Measurements from ENCODE around the gene GALNT10.

GRCh38 chr5:154446195-154447088 lies 255.9 kb downstream of the GALNT10 start:
- TF ChIP-seq CTCF (IDR thresholded peaks at IDR 0.05; ENCODE audit: control extremely low read depth in 1 of 3, insufficient read depth in 1 of 3, low read depth in 1 of 3, low read length in 3 of 3) = no peak
- no peak for TF ChIP-seq EGR1 (IDR thresholded peaks at IDR 0.05; ENCODE audit: borderline replicate concordance, low read depth, low read length)
- no peak for TF ChIP-seq JUN (IDR thresholded peaks at IDR 0.05; ENCODE audit: low read depth, low read length)
- TF ChIP-seq KDM1A (IDR thresholded peaks at IDR 0.05; ENCODE audit: borderline replicate concordance, low read length) = no peak
- no peak for TF ChIP-seq POLR2A (IDR thresholded peaks at IDR 0.05; ENCODE audit: control extremely low read depth in 1 of 2, low read depth in 2 of 2, low read length in 2 of 2)
- no peak for TF ChIP-seq POU5F1 (IDR thresholded peaks at IDR 0.05; ENCODE audit: low read depth, low read length)
- no peak for TF ChIP-seq RFX5 (IDR thresholded peaks at IDR 0.05; ENCODE audit: borderline replicate concordance, low read depth, low read length)
- no peak for TF ChIP-seq EZH2 (IDR thresholded peaks at IDR 0.05; ENCODE audit: low read depth, low read length, severe bottlenecking)
